Activated CD4-positive, alpha-beta T cell treated with anti-CD3 and anti-CD28 coated beads, Interleukin-2, amount 50 U/mL, for 4 hours (primary cell): ENCODE results near the gene AFF1.
A peak's percentile ranks its signal among the peaks of the same experiment; 100 is the strongest.

Experiments used
- DNase-seq, 2 experiments: peaks; one replicate each; pipeline ENCODE4 v3.0.0-alpha.2; 2020

Gene AFF1

GRCh38 chr4:86934771-86935565, at the start of gene AFF1:
TSS of gene AFF1 (plus strand) at chr4:86935011. CDS start at chr4:86948534, 13,523 bp downstream.
- peak; percentile 73 to 76 for DNase-seq

- no peak for DNase-seq
Observed at GRCh38 chr4:86890790-86891189, 44.0 kb upstream of the AFF1 start.

- DNase-seq, result no peak
Observed at GRCh38 chr4:86891762-86892635, 42.8 kb upstream of the AFF1 start, which contains the start of gene C4orf36. TSS of gene C4orf36 (minus strand) at chr4:86892422. CDS start at chr4:86891520, 902 bp downstream.

- DNase-seq, result no peak
Observed at GRCh38 chr4:86892636-86892960, 42.2 kb upstream of the AFF1 start.

DNA sequence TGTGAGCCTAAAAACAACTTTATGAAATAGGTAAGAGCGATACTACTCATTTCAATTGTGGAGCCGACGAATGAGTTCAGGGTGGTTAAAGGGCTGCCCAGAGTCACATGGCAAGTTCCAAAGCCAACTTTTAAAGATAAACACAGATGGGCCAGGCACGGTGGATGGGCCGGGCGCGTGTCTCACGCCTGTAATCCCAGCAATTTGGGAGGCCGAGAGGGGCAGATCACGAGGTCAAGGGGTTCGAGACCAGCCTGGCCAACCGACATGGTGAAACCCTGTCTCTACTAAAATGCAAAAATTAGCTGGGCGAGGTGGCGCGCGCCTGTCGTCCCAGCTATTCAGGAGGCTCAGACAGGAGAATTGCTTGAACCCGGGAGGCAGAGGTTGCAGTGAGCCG, 41.7 kb upstream of the AFF1 start:
- no peak for DNase-seq

- no peak for DNase-seq
Observed at GRCh38 chr4:86894455-86894854, 40.4 kb upstream of the AFF1 start.

DNA sequence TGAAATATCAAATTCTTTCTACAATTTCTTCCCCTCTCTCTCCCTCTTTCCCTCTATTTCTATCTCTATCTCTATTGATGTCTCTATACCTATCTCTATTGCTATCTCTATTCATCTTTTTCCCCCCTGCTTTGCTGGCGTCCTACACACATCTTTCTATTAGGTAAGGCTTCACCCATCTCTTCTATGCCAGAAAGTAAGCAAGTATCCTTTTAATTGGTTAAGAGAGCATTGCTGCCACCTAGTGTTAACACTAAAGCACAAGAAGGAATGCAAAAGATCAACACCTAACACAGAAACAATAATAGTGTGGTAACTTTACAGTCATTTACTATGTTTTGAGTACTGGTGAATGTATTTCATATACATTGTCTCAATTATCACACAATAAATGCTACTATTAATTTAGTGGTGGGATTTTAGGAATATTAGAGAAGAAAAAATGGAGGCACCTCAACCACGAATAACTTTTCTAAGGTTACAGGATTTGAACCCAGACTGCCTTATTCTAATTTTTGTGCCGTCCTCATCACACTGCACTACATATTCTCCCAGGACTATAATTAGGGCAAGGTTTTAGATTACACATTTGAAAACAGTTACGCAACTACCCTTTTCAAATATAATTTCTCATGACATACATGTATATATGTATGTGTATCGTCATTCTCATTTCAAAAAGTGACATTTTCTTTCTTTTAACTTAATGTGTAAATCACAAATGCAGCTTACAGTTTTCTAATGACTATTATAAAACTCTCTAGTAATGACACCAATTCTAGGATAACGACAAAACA, 38.9 kb upstream of the AFF1 start:
- DNase-seq, result no peak

- DNase-seq, result no peak
Observed at GRCh38 chr4:86896596-86896995, 38.2 kb upstream of the AFF1 start.

DNA sequence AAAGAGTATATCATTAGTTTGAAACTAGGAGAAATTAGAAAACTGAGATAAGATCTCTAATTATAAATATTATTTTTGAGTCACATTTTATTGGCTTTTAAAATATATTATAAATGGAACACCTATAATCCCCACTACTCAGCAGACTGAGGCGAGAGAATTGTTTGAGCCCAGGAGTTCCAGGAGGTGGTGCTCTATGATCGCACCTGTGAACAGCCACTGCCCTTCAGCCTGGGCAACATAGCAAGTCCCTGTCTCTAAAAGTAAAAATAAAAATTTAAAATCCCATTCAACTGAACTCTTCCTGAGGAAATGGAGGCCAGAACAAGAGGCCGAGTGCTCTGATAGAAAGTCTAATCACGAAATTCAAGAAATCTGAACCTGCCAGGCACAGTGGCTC, 36.2 kb upstream of the AFF1 start:
- DNase-seq, result no peak

DNA sequence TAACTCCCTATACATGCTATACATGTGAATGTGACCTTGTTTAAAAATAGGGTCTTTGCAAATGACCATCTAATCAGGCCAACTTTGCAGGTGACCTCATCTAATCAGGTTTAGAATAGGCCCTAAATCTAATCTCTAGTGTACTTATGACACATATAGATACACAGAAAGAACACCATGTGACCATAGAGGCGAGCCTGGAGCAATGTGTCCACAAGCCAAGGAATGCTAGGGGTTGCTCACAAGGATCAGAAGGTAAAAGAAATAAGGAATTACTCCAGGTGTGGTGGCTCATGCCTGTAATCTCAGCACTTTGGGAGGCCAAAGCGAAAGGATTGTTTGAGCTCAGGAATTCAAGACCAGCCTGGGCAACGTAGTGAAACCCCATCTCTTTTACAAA, 32.9 kb upstream of the AFF1 start:
- no peak for DNase-seq

- no peak for DNase-seq
Observed at GRCh38 chr4:86908251-86908657, 26.6 kb upstream of the AFF1 start.

DNA sequence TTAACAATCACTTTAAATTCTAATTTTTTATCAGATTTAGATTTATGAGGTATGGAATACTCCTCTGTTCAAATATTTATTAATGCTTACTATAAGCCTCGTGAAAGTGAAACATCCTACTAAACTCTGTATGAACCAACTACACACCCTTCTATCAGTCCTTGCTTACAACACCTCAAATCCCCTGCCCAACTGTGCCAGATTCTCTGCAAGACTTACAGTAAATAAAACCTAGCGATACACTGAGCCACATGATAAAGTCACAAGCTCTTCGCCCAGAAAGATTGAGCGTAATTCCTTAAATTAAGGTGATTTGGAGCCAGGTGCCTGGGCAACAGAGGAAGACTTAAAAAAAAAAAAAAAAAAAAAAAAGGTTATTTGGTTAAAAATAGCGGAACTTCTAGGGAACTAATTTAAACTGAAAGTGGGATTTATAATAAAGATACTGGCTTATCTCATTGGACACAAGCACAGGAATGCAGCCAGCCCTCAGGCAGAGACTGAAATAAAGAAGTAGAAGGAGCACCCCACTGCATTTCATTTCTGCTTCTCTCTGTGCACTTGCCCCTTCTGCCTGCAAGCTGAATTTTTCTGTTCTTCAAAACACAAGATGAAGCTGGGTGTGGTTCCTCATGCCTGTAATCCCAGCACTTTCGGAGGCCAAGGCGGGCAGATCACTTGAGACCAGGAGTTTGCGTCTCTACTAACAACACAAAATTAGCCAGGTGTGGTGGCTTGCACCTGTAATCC, 25.1 kb upstream of the AFF1 start:
- no peak for DNase-seq

- DNase-seq, result no peak
Observed at GRCh38 chr4:86910369-86910768, 24.4 kb upstream of the AFF1 start.

GRCh38 chr4:86910820-86911684, 23.8 kb upstream of the AFF1 start:
- DNase-seq, result no peak

DNA sequence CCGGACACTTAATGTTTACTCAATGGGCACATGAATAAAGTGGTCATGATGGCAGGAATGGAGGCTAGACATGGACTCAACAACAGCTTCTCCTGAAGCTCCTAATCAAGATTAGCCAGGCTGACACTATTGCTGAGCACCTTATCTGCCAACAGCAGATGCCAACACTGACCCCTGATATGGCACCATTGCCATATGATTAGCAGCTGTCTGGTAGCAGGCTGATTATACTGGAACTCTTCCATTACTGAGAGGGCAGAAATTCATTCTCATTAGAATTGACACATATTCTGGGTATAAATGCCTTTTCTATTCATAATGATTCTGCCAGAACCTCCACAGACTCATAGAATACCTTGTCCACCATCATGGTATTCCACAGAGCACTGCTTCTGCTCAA, 18.4 kb upstream of the AFF1 start:
- no peak for DNase-seq

- no peak for DNase-seq
Observed at GRCh38 chr4:86917212-86918039, 17.4 kb upstream of the AFF1 start.

- no peak for DNase-seq
Observed at GRCh38 chr4:86918539-86919072, 16.2 kb upstream of the AFF1 start.

DNA sequence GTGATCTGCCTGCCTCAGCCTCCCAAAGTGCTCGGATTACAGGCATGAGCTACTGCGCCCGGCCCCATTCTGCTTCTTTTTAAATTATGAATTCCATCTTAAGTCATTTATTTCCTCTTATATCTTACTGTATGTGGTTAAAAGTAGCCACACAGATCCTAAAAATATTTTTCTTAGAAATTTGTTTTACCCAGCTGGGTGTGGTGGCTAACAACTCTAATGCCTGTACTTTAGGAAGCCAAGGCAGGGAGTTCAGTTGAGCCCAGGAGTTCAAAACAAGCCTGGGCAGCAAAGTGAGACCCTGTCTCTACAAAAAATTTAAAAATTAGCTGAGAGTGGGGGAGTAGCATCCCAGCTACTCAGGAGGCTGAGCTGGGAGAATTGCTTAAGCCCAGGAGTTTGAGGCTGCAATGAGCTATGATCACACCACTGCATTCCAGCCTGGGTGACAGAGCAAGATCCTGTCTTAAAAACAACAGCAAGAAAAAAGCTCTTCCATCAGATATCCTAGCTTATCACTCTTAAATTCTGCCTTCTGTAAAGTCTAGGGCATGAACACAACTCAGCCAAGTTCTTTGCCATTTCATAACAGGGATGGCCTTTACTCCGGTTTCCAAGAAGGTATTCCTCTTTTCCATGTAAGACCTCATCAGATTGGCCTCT, 15.1 kb upstream of the AFF1 start:
- no peak for DNase-seq

DNA sequence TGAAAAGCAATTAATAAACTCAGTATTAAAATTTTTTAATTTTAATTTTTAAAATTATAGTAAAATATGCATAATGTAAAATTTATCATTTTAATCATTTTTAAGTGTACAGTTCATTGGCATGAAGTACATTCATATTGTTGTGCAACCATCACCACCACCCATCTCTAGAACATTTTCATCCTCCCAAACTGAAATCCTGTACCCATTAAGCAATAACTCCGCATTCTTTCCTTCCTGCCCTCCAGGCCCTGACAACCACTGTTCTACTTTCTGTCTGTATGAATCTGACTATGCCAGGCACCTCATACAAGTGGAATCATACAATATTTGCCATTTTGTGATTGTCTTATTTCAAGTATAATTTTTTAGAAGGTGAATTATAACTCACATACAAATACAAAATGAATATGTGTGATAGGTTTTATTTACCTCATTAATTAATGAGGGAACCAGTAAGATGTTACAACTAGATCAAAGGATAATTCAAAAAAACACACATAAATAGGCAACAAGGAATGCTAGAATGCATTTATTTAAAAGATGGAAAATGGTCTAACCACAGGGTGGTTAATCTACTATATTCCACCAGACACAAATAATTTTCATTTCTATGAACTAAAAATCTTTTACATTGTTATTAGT, 13.1 kb upstream of the AFF1 start:
- DNase-seq, result no peak
